HCT116 (cell line): Measurements from ENCODE around the gene OTUB2. TPM values are rescaled to one million over a fixed set of nuclear protein-coding genes. Genes with fewer than 3 reads are reported as not detected.

Experiments
- ATAC-seq: fragments of 200-7000 bp; cut with Tn5 transposase; 2 replicates; pipeline ENCODE4 v1.9.1; 2020; ENCODE audit warnings: mild to moderate bottlenecking, moderate library complexity
- BruUV-seq: library from RNA; stranded (reverse); fragments of 400-500 nt; replicated peaks from 2 replicates; lab custom pipeline; 2021; lab: Mats Ljungman, UMichigan
- CTCF ChIA-PET: fragments of 300-600 bp; sonication (Branson Sonifier 250); formaldehyde crosslinking; loops from one replicate; lab custom pipeline; 2021; ENCODE audit warnings: antibody characterized with exemption; lab: Charles Lee
- POLR2A ChIA-PET: fragments of 300-600, 350-600 bp; sonication (Branson Sonifier 250); formaldehyde crosslinking; loops from one replicate; lab custom pipeline; 2021; ENCODE audit warnings: antibody characterized with exemption; lab: Charles Lee
- RAD21 ChIA-PET, 2 experiments: fragments of 300-600 bp; sonication (Branson Sonifier 250); formaldehyde crosslinking; loops; one replicate each; lab custom pipeline; 2023; ENCODE audit warnings: low total read pairs in 2 of 2; ENCODE audit not compliant: uncharacterized antibody in 2 of 2, unreplicated experiment in 2 of 2, low non-redundant PET in 1 of 2; lab: Charles Lee
- DNase-seq: peaks from one replicate; pipeline ENCODE4 v3.0.0-alpha.2; 2010; ENCODE audit warnings: low read depth, low spot score
- H2AFZ ChIP-seq: fragments of 200-600 bp; shearing (Covaris generic), sonication (generic); 2 replicates; pipeline ENCODE4 v1.6.1; 2017; ENCODE audit warnings: low read depth, mixed run types, mixed read lengths, antibody characterized with exemption, low read length; ENCODE audit not compliant: poor library complexity, severe bottlenecking
- H3K27ac ChIP-seq: 2 replicates; pipeline ENCODE4 v1.5.1; 2012; ENCODE audit warnings: low read depth, low read length
- H3K27me3 ChIP-seq: fragments of 200-600 bp; sonication (generic); 2 replicates; pipeline ENCODE4 v1.6.1; 2016; ENCODE audit warnings: mixed run types, low read length, mixed read lengths; ENCODE audit not compliant: insufficient read depth
- H3K36me3 ChIP-seq, 2 experiments: fragments of 200-500 bp in 1 of 2; fragments of 200-600 bp in 1 of 2; sonication (Bioruptor generic) in 1 of 2; sonication (generic) in 1 of 2; 2 replicates each; pipeline versions ENCODE4 v1.5.1 to v1.6.1; 2014 to 2016; ENCODE audit warnings: low read length in 2 of 2, inconsistent platforms in 1 of 2, mixed read lengths in 1 of 2, mixed run types in 1 of 2; ENCODE audit not compliant: insufficient read depth in 2 of 2, control insufficient read depth in 1 of 2
- H3K4me1 ChIP-seq, 2 experiments: fragments of 200-600 bp in 1 of 2; sonication (generic) in 1 of 2; 2 replicates each; pipeline versions ENCODE4 v1.5.1 to v1.6.1; 2012 to 2017; ENCODE audit warnings: low read length in 2 of 2, inconsistent platforms in 1 of 2, mild to moderate bottlenecking in 1 of 2, mixed read lengths in 1 of 2, mixed run types in 1 of 2, moderate library complexity in 1 of 2; ENCODE audit not compliant: insufficient read depth in 2 of 2, control insufficient read depth in 1 of 2
- H3K4me2 ChIP-seq: fragments of 200-600 bp; sonication (generic); 2 replicates; pipeline ENCODE4 v1.6.1; 2017; ENCODE audit warnings: mixed run types, low read length, mixed read lengths
- H3K4me3 ChIP-seq, 2 experiments: fragments of 200-600 bp in 1 of 2; sonication (generic) in 1 of 2; replicated peaks in 1 of 2; 2 replicates each; pipeline ENCODE4 v1.5.1; 2011 to 2016; ENCODE audit warnings: low read length in 2 of 2, control low read depth in 1 of 2, low read depth in 1 of 2, mild to moderate bottlenecking in 1 of 2, mixed read lengths in 1 of 2, mixed run types in 1 of 2
- H3K79me2 ChIP-seq: fragments of 200-600 bp; sonication (generic); 2 replicates; pipeline ENCODE4 v1.6.1; 2017; ENCODE audit warnings: mild to moderate bottlenecking, mixed run types, low read length, moderate library complexity, mixed read lengths; ENCODE audit not compliant: insufficient read depth
- H3K9ac ChIP-seq: fragments of 200-600 bp; sonication (generic); 2 replicates; pipeline ENCODE4 v1.6.1; 2016; ENCODE audit warnings: low read length, mixed read lengths
- H3K9me2 ChIP-seq: fragments of 200-600 bp; sonication (generic), shearing (Covaris generic); 2 replicates; pipeline ENCODE4 v1.6.1; 2017; ENCODE audit warnings: mixed run types, mild to moderate bottlenecking, moderate library complexity; ENCODE audit not compliant: insufficient read depth
- H3K9me3 ChIP-seq, 2 experiments: fragments of 200-500 bp in 1 of 2; fragments of 200-600 bp in 1 of 2; sonication (Bioruptor generic) in 1 of 2; sonication (generic) in 1 of 2; 2 replicates each; pipeline ENCODE4 v1.6.1; 2014 to 2017; ENCODE audit warnings: low read length in 2 of 2, mixed read lengths in 2 of 2, inconsistent platforms in 1 of 2, low read depth in 1 of 2, mild to moderate bottlenecking in 1 of 2, mixed run types in 1 of 2, moderate library complexity in 1 of 2; ENCODE audit not compliant: control insufficient read depth in 1 of 2, insufficient read depth in 1 of 2
- H4K20me1 ChIP-seq: fragments of 200-600 bp; sonication (generic), shearing (Covaris generic); 2 replicates; pipeline ENCODE4 v1.6.1; 2017; ENCODE audit warnings: mixed run types, mild to moderate bottlenecking, moderate library complexity; ENCODE audit not compliant: insufficient read depth
- CBX3 ChIP-seq: IDR thresholded peaks from 2 replicates; pipeline ENCODE4 v1.6.1; 2012; ENCODE audit warnings: low read depth
- CEBPB ChIP-seq: IDR thresholded peaks from 2 replicates; pipeline ENCODE4 v1.6.1; 2012; ENCODE audit warnings: low read depth
- EGR1 ChIP-seq: IDR thresholded peaks from 2 replicates; pipeline ENCODE4 v1.6.1; 2012; ENCODE audit warnings: low read depth
- ELF1 ChIP-seq: IDR thresholded peaks from 2 replicates; pipeline ENCODE4 v1.6.1; 2012; ENCODE audit warnings: low read depth, borderline replicate concordance
- JUND ChIP-seq: IDR thresholded peaks from 2 replicates; pipeline ENCODE4 v1.6.1; 2012
- POLR2AphosphoS5 ChIP-seq: IDR thresholded peaks from 2 replicates; pipeline ENCODE4 v1.6.1; 2011; ENCODE audit warnings: mild to moderate bottlenecking, low read depth, low read length, moderate library complexity
- RAD21 ChIP-seq: IDR thresholded peaks from 2 replicates; pipeline ENCODE4 v1.6.1; 2012; ENCODE audit warnings: low read depth, mild to moderate bottlenecking
- REST ChIP-seq: IDR thresholded peaks from 2 replicates; pipeline ENCODE4 v1.6.1; 2012; ENCODE audit warnings: low read depth
- SIN3A ChIP-seq: IDR thresholded peaks from 2 replicates; pipeline ENCODE4 v1.6.1; 2012; ENCODE audit warnings: low read depth
- SRF ChIP-seq: IDR thresholded peaks from 2 replicates; pipeline ENCODE4 v1.6.1; 2012; ENCODE audit warnings: low read depth
- TCF7L2 ChIP-seq: IDR thresholded peaks from 2 replicates; pipeline ENCODE4 v1.7.0; 2011; ENCODE audit warnings: borderline replicate concordance, inconsistent platforms; ENCODE audit not compliant: insufficient read depth, insufficient read length; ENCODE audit errors: extremely low read depth
- YY1 ChIP-seq: IDR thresholded peaks from 2 replicates; pipeline ENCODE4 v1.6.1; 2011; ENCODE audit warnings: low read length, low read depth, moderate library complexity, mild to moderate bottlenecking; ENCODE audit not compliant: insufficient replicate concordance; ENCODE audit errors: extremely low read depth
- ZFX ChIP-seq: fragments of 450-650 bp; IDR thresholded peaks from 2 replicates; pipeline ENCODE4 v1.6.1; 2017
- ZNF274 ChIP-seq: fragments of 200-500 bp; sonication (Bioruptor generic); IDR thresholded peaks from 2 replicates; pipeline ENCODE4 v1.6.1; 2014; ENCODE audit warnings: mild to moderate bottlenecking, low read depth, low read length, inconsistent platforms
- intact Hi-C: fragments of 100-400 bp; cut with micrococcal nuclease; formaldehyde crosslinking; loops from 2 replicates; pipeline ENCODE4 v1.10.0; 2022
- total RNA-seq: library from RNA; stranded (reverse); gene quantifications from one replicate; pipeline ENCODE4 v1.2.1, GENCODE V29; 2021; ENCODE audit not compliant: unreplicated experiment
- TF ChIP-seq, protein P1 (sequence below): IDR thresholded peaks from 2 replicates; pipeline ENCODE4 v1.6.1; 2011; ENCODE audit warnings: mild to moderate bottlenecking, low read length, moderate library complexity; ENCODE audit not compliant: insufficient replicate concordance; ENCODE audit errors: extremely low read depth

OTUB2 gene
- total RNA-seq, 1 experiment from 2014 or later, result 6.6 TPM

DNA sequence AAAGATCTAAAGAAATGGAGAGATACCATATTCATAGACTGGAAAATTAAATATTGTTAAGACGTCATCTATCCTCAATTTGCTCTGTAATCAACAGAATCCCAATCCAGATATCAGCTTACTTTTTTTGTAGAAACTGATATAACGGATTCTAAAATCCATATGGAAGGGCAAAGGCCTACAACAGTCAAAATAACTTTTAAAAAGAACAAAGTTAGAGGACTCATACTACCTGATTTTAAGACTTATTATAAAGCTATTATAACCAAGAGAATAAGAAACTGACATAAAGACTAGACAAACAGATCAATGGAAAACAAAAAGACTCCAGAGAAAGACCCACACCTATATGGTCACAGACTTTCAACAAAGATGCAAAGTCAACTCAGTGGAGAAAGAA is 48.9 kb downstream of the OTUB2 start:
- DNase-seq (no peak), ATAC-seq (no peak)
- Histone ChIP-seq H3K9ac (no peak overlapping the region), H3K36me3 (peaks cover 14 to 38% of the 10 kb centered on the region in 2 experiments), H3K9me2 (no peaks in the 10 kb centered on the region), H3K4me2 (no peak overlapping the region), H4K20me1 (peaks cover 5% of the 10 kb centered on the region; the same call in 1 of the 2 replicates), H3K27ac (no peak overlapping the region), H3K4me1 (peaks cover 5 to 6% of the 10 kb centered on the region in 2 experiments; a peak in 3 of 4 replicates), H3K4me3 (no peak overlapping the region), H2AFZ (no peak overlapping the region), H3K9me3 (no peaks in the 10 kb centered on the region; a peak in 2 of 4 replicates), H3K79me2 (peaks cover 100% of the 10 kb centered on the region), H3K27me3 (no peaks in the 10 kb centered on the region)
- intact Hi-C loops, result no loop called here
- ChIA-PET CTCF (no interaction called here), POLR2A (no interaction called here), RAD21 (no interaction called here)
- no TSS peak for BruUV-seq
- TF ChIP-seq SRF (no peak), ZNF274 (peak; percentile 58), CEBPB (no peak)
- TF ChIP-seq, protein P1, sequence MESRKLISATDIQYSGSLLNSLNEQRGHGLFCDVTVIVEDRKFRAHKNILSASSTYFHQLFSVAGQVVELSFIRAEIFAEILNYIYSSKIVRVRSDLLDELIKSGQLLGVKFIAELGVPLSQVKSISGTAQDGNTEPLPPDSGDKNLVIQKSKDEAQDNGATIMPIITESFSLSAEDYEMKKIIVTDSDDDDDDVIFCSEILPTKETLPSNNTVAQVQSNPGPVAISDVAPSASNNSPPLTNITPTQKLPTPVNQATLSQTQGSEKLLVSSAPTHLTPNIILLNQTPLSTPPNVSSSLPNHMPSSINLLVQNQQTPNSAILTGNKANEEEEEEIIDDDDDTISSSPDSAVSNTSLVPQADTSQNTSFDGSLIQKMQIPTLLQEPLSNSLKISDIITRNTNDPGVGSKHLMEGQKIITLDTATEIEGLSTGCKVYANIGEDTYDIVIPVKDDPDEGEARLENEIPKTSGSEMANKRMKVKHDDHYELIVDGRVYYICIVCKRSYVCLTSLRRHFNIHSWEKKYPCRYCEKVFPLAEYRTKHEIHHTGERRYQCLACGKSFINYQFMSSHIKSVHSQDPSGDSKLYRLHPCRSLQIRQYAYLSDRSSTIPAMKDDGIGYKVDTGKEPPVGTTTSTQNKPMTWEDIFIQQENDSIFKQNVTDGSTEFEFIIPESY, result no peak

GRCh38 chr14:94077111-94077821 is 51.1 kb downstream of the OTUB2 start:
- no peak for ATAC-seq
- Histone ChIP-seq H2AFZ (no peak overlapping the region), H3K9me2 (no peaks in the 10 kb centered on the region), H3K4me1 (peaks cover 9 to 16% of the 10 kb centered on the region in 2 experiments; a peak in 3 of 4 replicates), H3K27me3 (no peaks in the 10 kb centered on the region), H3K4me3 (no peak overlapping the region), H3K79me2 (peaks cover 91% of the 10 kb centered on the region), H4K20me1 (peaks cover 8% of the 10 kb centered on the region; the same call in 1 of the 2 replicates), H3K36me3 (peaks cover 14 to 37% of the 10 kb centered on the region in 2 experiments), H3K27ac (no peak overlapping the region), H3K9ac (no peak overlapping the region), H3K4me2 (no peak overlapping the region), H3K9me3 (no peaks in the 10 kb centered on the region; a peak in 1 of 4 replicates)
- ChIA-PET RAD21 (no interaction called here), POLR2A (no interaction called here), CTCF (no interaction called here)
- no TSS peak for BruUV-seq
- intact Hi-C loops, result no loop called here
- DNase-seq, result no peak
- TF ChIP-seq CBX3 (no peak), REST (no peak), POLR2AphosphoS5 (no peak), EGR1 (no peak), RAD21 (no peak), YY1 (no peak), SIN3A (no peak), JUND (no peak), ELF1 (no peak), ZFX (no peak), TCF7L2 (no peak), ZNF274 (no peak)
